GM12874 (cell line): ENCODE measurements around the gene CRYBA4.

Source experiments
- CTCF ChIP-seq: IDR thresholded peaks from 2 replicates; pipeline ENCODE4 v1.5.1; 2011; ENCODE audit warnings: low read depth, mild to moderate bottlenecking, control low read depth, low read length, moderate library complexity; ENCODE audit not compliant: insufficient read depth

CRYBA4 gene

GRCh38 chr22:26617271-26618199, 4.2 kb upstream of the CRYBA4 start, which contains the start of gene CRYBB1:
Gene CRYBB1, minus strand, starts transcription at chr22:26618027. Its CDS starts 1,708 bp downstream, at chr22:26616319.
- TF ChIP-seq CTCF = no peak

DNA sequence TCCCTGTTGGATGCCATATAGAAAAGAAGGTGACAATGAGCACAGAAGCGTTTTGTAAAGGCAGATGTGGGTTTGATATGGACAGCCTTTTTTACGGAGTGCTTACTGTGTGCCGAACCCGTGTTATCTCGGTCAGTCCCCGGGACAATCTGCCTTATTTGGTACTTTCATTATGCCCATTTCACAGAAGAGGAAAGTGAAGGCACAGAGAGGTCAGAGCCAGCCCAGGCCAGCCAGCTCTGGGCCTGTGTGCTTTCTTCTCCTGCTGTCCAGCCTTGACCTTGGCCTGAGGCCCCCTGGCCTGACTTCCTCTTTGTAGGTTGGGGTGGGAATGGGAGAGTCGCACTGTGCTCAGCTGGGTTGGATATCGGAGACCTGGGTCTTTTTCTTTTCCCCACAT, 3.3 kb upstream of the CRYBA4 start:
- TF ChIP-seq CTCF = no peak

GRCh38 chr22:26619510-26619909, 2.3 kb upstream of the CRYBA4 start:
- TF ChIP-seq CTCF = no peak

DNA sequence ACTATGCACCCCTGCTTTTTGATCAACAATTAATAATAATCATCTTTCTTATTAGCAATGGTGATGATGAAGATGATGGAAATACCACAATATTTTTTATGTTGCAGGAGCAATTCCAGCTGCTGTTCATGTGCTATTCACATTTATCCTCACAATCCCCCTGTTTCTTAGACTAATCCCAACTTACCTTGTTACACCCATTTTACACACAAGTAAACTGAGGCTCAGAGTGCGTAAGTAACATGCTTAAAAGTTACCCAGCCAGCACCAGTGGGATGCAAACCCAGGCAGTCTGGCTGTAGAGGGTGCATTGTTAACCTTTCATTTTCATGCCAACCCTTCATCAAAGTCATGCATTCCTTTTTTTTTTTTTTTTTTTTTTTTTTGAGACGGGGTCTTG, 1.6 kb upstream of the CRYBA4 start:
- TF ChIP-seq CTCF = no peak

DNA sequence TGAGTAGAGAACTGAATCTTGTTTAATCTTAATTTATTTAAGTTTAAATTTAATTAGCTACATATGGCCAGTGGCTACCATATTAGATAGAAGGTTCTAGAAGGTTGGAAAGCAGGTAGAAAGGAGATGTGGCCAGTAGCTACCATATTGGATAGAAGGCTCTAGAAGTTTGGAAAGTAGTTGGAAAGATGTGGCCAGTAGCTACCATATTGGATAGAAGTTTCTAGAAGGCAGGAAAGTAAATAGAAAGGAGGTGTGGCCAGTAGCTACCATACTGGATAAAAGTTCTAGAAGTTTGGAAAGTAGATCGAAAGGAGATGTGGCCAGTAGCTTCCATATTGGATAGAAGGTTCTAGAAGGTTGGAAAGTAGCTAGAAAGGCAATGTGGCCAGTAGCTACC, 2.2 kb downstream of the CRYBA4 start:
- TF ChIP-seq CTCF = no peak

DNA sequence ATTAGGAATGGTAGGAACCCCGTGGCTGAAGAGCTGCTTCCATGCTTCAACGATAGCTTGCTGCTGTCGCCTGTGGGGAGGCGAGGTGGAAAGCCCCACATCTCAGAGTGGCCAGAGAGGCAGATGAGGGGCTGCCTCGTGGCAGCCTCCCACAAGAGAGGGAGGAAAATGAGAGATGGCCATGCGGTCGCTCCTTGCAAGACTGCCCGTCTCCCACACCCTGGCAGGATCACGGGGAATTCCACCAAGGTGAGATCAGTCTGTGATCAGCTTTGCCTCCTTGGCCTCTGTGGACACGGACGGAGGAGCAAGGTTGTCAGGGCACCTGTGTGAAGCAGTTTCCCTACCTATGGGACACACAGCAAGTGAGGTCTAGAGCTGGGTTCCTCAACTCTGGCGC, 3.0 kb downstream of the CRYBA4 start:
- no peak for TF ChIP-seq CTCF

DNA sequence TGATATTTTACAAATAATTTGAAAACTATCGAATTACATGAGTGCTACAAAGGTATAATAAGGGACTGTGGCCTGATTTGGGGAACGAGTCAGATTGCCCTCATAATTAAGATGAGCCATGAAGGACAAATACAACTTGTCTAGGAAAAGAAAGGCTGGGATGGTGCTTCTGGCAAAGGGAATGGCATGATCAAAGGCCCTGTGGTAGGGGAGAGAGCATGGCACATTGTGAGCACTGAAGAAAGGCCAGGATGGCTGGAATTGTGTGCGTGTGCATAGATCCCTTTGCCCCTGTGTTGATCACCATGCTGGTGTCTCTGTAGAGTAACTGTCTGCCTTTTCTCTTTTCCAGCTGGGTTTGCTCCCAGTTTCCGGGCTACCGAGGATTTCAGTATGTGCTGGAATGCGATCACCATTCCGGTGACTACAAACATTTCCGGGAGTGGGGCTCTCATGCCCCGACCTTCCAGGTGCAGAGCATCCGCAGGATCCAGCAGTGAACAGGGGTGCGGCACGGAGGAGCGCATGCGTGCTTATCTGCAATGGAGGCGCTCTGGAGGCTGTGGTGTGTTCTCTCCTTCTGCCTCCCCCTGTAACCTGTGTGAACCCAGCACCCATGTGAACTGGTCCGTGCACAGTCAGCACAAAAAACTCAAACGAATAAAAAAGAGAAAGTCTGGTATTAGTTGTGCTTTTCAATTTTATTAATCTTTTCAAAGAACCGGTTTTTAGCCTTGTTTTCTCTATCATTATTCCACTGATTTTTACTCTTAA, 8.4 kb downstream of the CRYBA4 start:
- no peak for TF ChIP-seq CTCF
